Chondrocyte (in vitro differentiated cells): ENCODE measurements around the gene SORBS1. TPM values are rescaled to one million over a fixed set of nuclear protein-coding genes. Genes with fewer than 3 reads are reported as not detected.

ENCODE experiments used
- DNase-seq: peaks from one replicate; pipeline ENCODE4 v3.0.0; 2021; ENCODE audit warnings: mixed read lengths, low spot score
- H3K27ac Mint-ChIP-seq: one replicate; pipeline ENCODE4 v1.8.0; 2021; ENCODE audit warnings: mild to moderate bottlenecking, moderate library complexity, mixed read lengths; ENCODE audit not compliant: unreplicated experiment
- H3K27me3 Mint-ChIP-seq: 2 replicates; pipeline ENCODE4 v1.8.0; 2021; ENCODE audit warnings: low read depth, mixed read lengths
- H3K36me3 Mint-ChIP-seq: 2 replicates; pipeline ENCODE4 v1.8.0; 2021; ENCODE audit warnings: low read depth, mixed read lengths
- H3K4me1 Mint-ChIP-seq: 2 replicates; pipeline ENCODE4 v1.8.0; 2021; ENCODE audit warnings: low read depth, mild to moderate bottlenecking, mixed read lengths
- H3K4me3 Mint-ChIP-seq: one replicate; pipeline ENCODE4 v1.8.0; 2021; ENCODE audit warnings: mild to moderate bottlenecking, moderate library complexity, mixed read lengths; ENCODE audit not compliant: unreplicated experiment
- H3K9me3 Mint-ChIP-seq: 2 replicates; pipeline ENCODE4 v1.8.0; 2021; ENCODE audit warnings: low read depth, mixed read lengths
- CTCF ChIP-seq: fragments of 200-600 bp; sonication (generic); IDR thresholded peaks from 2 replicates; pipeline ENCODE4 v1.5.0; 2021; ENCODE audit warnings: antibody characterized with exemption, mild to moderate bottlenecking, moderate library complexity
- total RNA-seq: library from RNA; stranded (reverse); gene quantifications from 3 replicates; pipeline ENCODE4 v1.2.1, GENCODE V29; 2021

The SORBS1 gene
- total RNA-seq, 1 donor from 2014 or later: 5.0 TPM

DNA sequence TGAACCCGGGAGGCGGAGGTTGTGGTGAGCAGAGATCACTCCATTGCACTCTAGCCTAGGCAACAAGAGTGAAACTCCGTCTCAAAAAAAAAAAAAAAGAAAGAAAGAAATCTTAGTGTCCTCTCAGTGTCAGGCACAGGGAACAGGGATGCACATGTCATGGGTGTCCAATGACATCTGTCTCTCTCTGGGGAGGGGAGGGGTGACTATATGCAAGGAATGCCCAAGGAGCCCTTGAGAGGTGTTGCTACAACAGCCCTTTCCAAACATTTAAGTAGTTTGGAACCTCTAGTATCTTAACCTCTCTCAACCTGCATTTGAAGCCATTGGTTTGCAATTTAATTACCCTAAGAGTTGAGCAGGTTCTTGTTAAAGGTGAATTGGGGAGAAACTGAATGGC is 299.2 kb downstream of the SORBS1 start:
- peaks cover 27% of the 10 kb centered on the region for H3K36me3 Mint-ChIP-seq
- no peak for DNase-seq
- H3K4me1 Mint-ChIP-seq: peaks cover 61% of the 10 kb centered on the region
- no peak for TF ChIP-seq CTCF
- H3K27me3 Mint-ChIP-seq: no peaks in the 10 kb centered on the region
- no peak overlapping the region for H3K4me3 Mint-ChIP-seq
- peak overlapping the region; percentile 99 for H3K27ac Mint-ChIP-seq
- no peaks in the 10 kb centered on the region for H3K9me3 Mint-ChIP-seq

Other genes with a start within 250 kb of the SORBS1 start
- 132 to 200 TPM (median 134 TPM) in 3 replicates for gene ALDH18A1, start 95.3 kb upstream of the SORBS1 start, total RNA-seq
- 32.7 to 54.6 TPM (median 35.8 TPM) in 3 replicates for gene TCTN3, start 132.6 kb upstream of the SORBS1 start, total RNA-seq
- 2.1 to 6.0 TPM (median 5.2 TPM) in 3 replicates for gene ENTPD1, start 194.8 kb upstream of the SORBS1 start, total RNA-seq